ENCODE data around the gene TGFB1I1.
A peak's percentile ranks its signal among the peaks of the same experiment; 100 is the strongest.
"Not testable (repeated sequence)": the region's sequence is repeated elsewhere in the genome, so short reads cannot be mapped to it uniquely, and the experiment has no call there.

TGFB1I1 gene

DNA sequence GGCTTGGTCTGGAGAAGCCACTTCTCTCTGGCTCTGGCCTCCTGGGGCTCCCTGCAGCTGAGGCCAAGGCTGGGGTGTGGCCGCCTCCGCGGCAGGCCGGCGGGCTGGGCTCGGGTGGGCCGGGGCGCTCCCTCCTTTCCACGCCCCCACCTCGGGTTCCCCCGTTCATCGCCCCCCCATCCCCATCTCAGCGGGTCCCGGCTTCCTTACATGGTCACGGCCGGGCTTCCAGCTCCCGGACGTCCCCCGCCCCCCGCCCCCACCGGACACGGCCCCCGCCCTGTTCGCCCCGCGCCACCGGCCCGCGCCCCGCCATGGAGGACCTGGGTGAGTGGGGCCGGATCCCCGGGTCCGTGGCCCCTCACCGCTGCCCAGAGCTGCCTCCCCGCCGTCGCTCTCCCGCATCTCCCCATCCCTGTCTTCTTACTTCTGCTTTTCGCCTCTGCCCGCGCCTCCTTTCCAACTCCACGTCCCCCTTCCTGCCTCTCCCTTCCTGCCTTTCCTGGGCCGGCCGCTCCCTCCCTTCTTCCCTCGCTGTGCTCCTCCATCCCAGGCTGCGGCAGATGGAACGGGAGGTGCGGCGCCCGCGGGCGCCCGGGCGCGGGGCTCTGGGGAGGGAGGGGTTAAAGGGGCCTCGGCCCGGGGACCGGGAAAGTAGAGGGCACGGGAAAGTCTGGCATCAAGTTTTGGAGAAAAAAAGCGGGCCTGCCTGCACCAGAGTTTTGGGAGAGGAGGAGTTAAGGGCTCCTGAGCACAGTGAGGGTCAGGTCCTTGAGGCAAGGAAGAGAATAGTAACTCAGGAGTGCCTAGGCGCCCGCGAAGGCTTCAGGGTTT lies at the start of gene TGFB1I1:
TSS of gene TGFB1I1 (plus strand) at position 278 of the 834 bp plus-strand sequence. CDS start at position 315, 37 bp downstream.
- peak in 1 of 2 experiments; percentile 13 for DNase-seq

DNA sequence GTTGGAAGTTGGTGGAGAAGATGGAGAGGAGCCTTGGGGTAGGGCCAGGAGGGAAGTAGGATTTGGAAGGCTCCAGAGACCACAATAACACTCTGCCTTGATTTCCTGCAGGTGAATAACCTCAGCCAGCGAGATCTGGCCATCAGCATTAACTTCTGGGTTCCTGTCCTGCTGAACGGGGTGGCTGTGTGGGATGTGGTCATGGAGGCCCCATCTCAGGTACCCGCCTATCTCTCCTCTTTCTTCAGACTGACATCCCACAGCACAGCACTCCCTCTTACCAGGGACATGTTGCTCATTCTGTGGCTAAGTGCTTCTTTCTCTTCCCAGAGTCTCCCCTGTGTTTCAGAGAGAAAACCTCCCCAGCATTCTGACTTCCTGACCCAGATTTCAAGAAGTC lies 48.7 kb upstream of the TGFB1I1 start:
- no peak for DNase-seq

DNA sequence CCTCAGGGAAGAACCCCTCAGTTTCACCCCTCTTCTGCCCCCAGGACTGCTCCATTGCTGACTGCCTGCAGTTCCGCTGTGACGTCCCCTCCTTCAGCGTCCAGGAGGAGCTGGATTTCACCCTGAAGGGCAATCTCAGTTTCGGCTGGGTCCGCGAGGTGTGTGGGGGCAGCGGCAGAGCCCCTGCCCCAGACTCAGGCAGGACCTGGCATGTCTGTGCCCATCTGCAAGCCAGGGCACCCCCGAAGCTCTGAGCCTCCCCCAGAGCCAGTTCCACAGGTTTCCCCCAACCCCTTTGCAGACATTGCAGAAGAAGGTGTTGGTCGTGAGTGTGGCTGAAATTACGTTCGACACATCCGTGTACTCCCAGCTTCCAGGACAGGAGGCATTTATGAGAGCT lies 48.2 kb upstream of the TGFB1I1 start:
- DNase-seq = no peak

DNA sequence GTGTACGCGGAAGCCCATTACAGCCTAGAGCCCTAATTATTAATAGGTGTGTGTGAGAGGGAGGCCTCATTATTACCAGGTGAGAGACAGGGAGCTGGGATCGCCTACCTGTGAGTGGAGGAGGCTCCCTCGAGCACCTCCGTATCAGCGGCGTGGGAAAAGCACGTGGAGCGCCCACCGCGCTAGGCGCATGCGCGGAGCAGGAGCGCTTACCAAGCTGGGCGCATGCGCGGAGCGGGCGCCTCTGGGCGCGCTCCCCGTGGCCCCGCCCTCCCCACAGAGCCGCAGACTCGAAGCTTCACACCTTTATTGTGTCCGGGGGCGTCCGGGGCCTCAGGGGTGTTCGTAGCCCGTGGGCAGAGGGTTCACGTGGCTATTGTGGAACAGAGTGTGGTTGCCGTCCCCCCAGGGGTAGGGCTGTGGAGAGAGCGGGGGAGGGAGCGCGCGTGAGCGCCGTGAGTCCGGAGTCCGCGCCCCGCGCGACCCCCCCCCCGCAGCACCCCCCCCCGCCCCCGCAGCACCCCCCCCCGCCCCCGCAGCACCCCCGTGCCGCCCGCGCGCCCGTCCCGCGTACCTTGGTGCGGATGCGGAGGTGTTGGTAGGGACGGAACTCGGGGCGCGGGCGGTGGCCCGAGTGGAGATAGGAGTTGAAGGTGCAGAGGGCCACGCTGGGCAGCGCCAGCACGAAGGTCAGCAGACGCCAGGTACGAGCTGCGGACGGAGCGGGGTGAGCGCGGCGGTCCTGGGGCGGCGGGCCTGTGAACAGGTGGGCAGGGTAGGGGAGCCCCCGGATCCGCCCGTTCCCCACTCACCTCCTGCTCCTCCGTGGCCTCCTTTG lies 44.3 kb upstream of the TGFB1I1 start:
- DNase-seq = no peak

DNA sequence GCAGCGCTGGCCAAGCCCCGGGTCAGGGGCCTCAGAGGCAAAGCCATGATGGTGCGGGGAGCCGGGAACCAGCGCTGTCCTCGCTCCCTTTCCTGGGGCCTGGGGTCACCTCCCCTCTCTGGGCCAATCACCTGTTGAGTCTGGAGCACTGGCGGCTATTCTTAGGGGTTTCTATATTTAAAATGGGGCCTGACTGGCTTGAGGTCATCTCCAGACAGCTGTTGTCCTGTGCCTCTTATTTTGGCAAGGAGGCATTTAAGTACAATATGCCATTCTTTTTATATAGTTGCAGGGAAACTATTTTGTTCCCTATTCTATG lies 43.7 kb upstream of the TGFB1I1 start, which contains the start of gene COX6A2:
TSS of gene COX6A2 (minus strand) at position 82 of the 319 bp plus-strand sequence. CDS start at position 47, 35 bp downstream.
- no peak for DNase-seq

DNA sequence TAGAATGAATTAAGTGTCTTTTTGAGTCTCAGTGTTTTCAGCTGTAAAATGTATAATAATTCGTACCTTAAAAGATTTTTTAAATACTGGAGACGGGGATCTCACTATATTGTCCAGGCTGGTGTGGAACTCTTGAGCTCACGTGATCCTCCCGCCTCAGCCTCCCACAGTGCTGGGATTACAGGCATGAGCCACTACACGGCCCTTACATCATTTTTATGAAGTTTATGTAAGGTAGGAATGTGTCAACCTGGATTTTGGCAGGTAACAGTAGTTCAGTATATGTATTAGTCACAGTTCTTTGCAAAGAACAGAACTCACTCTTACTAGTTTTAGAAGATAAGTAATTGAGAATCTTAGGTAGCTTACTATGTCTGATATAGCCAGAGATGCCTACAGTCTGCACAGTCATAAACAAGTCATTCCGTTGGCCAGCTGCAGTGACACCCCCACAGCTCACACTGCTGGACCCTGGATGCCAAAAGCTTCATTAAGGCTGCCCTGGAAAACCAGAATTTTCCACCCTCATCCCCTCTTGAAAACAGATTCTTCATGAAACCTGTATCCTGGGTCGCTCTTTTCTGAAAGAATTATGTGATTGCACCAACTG lies 43.2 kb upstream of the TGFB1I1 start:
- no peak for DNase-seq

DNA sequence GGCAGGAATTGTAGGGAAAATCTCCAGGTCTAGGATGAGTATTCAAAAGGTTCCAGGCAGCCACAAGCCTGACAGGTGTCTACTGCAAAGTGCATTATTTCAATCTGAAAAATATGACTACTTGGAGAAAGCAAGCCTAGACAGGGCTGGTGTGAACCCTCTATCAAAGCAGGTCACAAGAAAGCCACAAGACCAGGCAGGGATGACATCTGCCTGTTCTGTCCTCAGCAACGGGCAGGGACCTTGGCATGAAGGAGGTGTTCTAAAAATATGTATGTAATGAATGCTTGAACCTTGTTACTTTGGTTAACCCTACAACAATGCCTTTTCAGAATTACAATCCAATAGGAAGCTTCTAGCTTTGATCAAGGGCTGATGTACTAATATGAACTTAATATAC lies 42.6 kb upstream of the TGFB1I1 start:
- DNase-seq = no peak

DNA sequence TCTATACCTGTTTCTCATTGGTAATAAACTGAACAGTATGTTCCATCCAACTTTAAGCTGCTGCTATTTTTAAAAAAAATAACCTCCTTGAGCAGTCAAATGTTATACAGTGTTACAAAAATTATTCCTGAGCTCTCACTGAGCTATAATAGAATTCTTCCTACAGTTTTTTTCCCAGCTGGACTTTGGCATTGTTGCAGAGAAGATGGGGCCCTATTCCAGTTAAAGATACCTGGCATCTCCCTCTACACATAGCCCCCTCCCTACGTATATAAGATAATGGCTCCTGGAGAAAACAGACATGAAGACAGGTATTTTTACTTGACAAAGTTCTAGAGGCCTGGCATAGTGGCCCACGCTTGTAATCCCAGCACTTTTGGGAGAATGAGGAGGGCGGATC lies 42.2 kb upstream of the TGFB1I1 start:
- no peak for DNase-seq

DNA sequence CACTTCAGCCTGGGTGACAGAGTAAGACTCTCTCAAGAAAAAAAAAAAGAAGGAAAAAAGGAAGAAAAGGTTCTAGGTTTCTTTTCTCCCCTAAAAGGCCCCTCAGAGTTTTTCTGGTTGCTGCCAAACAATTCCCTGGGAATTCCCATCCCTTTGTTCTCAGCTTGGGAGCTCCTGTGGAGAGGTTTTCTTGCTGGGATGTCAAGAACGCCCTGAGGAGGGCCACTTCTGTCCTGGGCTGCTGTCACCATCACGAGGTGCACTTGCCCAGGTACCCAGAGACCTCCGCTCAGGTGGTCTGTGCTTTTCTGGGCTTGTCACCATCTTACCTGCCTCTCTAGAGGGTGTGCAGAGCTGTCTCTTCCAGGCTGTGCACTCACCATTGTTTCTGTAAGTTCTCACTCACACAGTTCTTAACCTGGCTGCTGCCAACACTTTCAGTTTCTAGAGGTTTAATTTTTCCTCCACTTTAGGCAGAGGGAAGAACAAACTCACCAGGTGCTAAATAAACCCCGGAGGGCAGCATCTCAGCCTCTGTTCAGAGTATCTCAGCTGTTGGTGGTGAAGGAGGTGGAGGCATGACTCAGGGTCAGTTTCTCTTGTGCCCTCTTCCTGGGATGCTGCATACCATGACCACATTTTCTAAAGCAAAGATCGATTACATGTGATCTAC lies 41.4 kb upstream of the TGFB1I1 start:
- no peak for DNase-seq

DNA sequence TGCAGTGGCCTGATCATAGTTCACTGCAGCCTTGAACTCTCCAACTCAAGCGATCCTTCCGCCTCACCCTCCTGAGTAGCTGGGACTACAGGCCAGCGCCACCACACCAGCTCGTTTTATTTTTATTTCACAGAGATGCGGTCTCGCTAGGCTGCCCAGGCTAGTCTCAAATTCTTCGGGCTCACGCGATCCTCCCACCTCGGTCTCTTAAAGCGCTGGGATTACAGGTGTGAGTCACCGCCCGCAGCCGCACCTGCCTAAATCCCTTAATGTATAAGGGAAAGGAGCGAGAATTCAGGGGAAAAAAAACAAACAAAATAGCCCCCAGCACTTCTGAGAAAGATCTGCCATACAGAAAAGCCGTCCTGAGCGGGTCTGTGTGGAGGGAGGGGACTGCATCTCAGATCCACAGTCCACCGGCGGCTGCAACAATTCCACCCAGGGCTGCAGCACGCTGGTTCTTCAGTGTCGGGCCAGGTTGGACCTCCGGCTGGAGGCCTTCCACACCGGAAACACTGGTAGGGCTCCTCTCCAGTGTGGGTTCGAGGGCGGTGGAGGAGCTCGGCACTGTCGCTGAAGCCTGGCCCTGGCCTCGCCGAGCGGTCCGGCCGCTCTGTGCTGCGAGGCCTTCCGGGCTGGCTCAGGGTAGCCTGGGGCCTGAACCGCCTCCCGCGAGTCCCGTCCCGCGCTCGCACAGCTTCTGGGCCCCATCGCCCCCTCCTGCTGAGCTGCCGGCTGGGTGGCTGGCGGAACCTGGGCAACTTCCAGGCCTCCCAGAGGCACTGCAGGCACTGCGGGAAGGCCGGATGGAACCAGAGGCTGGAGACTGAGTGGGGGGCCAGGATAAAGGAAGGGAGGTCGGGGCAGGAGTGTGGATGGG lies 36.4 kb upstream of the TGFB1I1 start:
- DNase-seq = no peak

DNA sequence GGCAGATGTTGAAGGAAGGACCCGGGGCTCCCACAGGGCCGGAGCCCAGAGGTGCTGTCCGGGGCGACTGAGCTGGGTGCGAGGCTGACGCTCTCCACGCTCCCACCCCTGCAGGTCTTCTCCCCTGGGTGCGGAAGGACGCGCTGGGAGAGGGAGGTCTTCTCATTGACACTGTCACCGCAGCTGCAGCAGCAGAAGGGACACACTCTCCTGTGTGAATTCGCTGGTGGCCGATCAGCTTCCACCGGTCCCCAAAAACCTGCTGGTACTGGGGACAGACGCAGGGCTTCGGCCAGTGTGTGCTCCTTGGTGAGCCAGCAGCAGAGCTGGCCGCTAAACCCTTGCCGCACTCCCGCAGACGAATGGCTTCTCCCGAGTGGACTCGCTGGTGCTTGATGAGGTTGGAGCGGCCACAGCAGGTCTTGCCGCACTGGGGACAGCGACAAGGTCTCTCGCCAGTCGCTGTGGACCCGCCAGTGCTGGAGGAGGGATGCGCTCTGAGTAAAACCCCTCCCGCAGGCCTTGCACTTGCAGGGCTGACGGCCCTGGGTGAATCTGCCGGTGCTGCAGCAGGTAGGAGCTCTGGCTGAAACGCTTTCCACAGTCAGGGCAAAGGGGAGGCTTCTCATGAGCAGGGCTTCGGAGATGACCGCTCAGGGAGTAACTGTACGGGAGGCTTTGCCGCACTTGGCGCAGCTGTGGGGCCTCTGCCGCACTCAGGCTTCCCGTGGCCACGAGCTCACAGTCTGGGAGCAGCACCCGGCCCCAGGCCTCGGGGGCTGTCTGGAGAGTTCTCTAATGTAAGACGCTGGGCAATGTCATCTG lies 35.5 kb upstream of the TGFB1I1 start:
- no peak for DNase-seq

DNA sequence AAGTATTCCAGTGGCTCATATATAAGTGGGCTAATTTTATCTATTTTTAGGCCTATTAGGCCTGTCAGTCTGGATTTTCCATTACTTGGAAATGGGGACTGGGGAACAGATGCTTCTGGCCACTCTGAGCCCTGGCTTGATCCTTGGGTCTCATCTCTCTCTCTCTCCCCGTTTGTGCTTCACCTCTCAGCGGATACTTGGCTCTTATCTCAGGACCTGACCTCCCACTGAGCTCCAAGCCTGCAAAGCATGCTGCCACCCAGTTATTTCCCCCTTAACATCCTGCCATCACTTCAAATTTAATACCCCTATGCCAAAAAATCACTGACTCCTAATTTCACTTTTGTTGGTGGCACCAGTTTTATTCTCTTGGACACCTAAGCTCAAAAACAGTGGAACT lies 33.5 kb upstream of the TGFB1I1 start:
- no peak for DNase-seq

DNA sequence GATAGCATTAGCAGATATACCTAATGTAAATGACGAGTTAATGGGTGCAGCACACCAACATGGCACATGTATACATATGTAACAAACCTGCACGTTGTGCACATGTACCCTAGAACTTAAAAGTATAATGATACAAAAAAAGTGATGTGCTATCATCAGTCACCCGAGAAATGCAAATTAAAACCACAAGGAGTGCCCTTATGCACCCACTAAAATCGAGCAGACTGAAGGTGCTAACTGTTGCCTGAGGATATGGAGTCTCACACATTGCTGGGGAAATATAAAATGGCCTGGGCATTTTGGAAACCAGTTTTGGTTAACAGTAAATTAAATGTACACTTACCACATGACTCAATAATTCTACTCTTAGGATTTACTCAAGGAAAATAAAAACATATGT lies 32.9 kb upstream of the TGFB1I1 start:
- not testable (repeated sequence) for DNase-seq

DNA sequence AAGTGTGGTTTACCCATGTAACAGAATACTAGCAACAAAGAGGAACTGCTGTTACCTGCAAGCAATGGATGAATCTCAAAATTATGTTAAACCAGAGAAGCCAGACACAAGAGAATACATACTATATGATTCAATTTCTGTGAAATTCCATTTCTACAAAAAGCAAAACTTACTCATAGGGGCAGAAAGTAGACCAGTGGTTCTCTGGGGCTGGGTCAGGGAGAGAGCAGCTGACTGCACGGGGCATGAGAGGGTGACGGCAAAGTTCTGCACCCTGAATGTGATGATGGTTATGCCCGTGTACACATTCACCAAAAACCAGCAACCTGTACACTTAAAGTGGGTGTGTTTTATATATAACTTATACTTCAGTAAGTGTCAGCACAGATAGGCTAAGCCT lies 32.4 kb upstream of the TGFB1I1 start:
- no peak for DNase-seq

DNA sequence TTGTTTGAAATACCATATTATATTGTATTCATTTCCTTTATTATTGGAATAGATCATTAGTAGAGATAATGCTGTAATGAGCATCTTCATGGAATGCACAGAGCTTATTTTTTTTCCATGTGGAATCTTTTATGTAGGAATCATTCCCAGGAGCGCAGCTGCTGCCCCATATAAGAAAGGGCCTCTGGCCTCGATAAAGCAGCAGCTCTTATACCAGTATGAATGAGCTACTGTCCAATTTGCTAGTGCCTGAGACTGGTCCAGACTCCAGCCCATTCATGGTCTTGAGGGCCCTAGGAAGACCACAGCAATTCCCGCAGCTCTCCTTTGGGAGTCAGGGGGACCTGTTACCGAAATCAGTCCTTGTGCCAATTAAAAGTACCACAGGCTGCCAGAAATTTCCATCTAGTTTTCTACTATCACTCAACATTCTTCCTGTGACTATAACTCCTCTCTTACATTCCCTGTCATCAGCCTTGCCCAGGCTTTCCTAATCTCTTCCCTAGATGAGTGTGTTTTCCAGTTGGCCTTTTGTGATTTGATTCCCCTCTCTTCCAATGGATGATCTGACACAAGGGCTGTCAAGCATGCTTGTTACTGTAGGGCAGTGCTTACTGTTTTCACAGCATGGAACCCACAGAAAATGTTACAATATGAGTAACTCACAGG lies 31.3 kb upstream of the TGFB1I1 start:
- DNase-seq = no peak

DNA sequence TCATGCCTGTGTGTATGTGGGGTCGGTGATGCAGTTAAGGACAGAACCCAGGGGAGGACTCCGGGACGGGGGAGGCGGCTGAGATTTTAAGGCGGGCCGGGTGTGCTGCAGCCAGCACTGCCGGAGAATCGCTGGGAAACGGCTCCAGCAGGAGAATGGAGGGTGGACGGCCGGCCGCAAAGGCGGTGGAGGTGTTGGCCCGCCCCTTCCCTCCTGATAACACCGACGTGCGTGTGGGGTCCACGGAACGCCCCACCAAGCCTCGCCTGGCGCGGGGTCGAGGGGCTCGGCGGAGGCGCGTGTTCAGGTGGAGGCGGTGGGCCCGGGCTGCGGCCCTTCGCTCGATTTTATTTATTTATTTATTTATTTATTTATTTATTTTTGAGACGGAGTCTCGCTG lies 30.0 kb upstream of the TGFB1I1 start:
- DNase-seq = no peak

DNA sequence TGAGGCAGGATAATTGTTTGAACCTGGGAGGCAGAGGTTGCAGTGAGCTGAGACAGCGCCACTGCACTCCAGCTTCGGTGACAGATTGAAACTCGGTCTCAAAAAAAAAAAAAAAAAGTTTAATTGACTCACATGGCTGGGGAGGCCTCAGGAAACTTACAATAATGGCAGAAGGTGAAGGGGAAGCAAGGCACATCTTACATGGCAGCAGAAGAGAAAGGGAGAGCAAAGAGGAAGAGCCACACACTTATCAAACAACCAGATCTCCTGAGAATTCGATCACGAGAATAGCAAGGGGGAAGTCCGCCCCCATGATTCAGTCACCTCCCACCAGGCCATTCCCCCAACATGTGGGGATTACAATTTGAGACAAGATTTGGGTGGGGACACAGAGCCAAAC lies 26.0 kb upstream of the TGFB1I1 start:
- not testable (repeated sequence) for DNase-seq

DNA sequence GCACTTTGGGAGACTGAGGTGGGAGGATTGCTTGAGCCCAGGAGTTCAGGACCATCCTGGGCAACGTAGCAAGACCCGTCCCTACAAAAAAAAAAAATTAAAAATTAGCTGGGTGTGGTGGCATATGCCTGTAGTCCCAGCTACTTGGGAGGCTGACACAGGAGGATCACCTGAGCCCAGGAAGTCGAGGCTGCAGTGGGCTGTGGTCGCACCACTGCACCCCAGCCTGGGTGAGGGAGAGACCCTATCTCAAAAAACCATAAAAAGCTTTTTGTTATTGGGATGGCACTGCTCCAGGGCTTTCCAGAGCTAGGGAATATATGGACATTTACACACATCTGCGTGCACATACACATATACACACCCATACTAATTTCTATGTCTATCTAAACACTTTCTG lies 20.8 kb upstream of the TGFB1I1 start:
- DNase-seq = no peak

DNA sequence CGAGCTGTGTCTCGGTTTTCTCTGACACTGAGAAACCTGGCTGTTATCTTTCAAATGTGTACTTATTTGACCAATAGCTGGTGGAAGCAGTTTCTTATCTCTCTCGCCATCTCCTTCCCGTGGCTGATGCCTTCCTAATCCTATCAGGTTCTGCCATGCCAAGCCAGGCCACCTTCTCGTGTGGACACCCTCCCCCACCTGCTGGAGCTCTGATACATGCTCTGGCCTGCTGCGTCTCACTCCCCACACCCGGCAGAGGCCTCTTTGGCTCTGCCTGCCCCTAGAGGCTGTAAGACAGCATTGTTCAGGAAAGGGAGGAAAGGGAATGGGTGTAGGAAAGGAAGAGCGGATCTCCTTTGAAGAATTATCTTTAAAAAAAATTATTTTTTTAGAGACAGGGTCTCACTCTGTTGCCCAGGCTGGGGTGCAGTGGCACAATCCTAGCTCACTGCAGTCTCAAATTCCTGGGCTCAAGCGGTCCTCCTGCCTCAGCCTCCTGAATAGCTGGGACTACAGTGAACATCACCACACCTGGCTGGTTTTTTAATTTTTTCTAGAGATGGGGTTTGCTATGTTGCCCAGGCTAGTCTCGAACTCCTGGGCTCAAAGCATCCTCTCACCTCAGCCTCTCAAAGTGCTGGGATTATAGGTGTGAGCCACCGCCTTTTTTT lies 20.1 kb upstream of the TGFB1I1 start:
- peak; percentile 65 to 87 for DNase-seq

DNA sequence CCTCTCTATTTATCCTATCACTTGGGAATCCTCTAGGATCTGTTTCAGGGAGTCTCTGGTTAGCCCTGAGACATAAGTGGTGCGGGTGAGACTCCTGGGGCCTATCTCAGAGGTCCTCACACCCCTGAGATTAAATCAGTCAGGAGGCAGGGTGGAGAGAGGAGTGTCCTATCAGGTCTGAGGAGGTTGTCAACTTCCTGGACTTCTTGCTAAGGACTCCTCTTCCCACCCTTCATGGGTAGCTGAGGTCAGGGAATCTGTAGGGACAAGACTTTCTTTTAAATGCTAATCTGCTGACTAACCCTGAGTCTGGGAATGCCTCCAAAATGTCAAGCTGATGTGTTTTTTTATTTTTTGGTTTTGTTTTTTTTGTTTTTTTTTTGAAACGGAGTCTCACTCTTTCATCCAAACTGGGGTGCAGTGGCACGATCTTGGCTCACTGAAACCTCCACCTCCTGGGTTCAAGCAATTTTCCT lies 19.3 kb upstream of the TGFB1I1 start:
- DNase-seq = no peak

All from SHP77 (cell line).